ENCODE data around the gene PICALM. TPM values are rescaled to one million over a fixed set of nuclear protein-coding genes. Genes with fewer than 3 reads are reported as not detected.

Gene PICALM
- polyA plus RNA-seq, 3 donors = 62.4 to 241 (median 81.0) TPM

GRCh38 chr11:85950317-85951048, 118.4 kb downstream of the PICALM start:
- 100% methylated on average over 4 of the region's 8 CpGs for WGBS (ENCODE audit: insufficient coverage)
- H4K20me1 ChIP-seq (ENCODE audit: insufficient read depth, low read length) = peaks cover 37% of the 10 kb centered on the region
- no peaks in the 10 kb centered on the region for H3K79me2 ChIP-seq (ENCODE audit: insufficient read depth, low read length)
- H3K4me2 ChIP-seq (replicated peaks; ENCODE audit: extremely low read depth, low read length, poor library complexity, severe bottlenecking) = no peak overlapping the region
- H3K27ac ChIP-seq (ENCODE audit: low read depth in 1 of 2, low read length in 2 of 2) = no peak overlapping the region
- peaks cover 5 to 16% of the 10 kb centered on the region in 2 donors for H3K36me3 ChIP-seq (replicated peaks in 1 of 2; ENCODE audit: control insufficient read depth in 1 of 2, insufficient read depth in 2 of 2, low read length in 2 of 2)
- H3K4me3 Mint-ChIP-seq = no peak overlapping the region
- H3K36me3 Mint-ChIP-seq = peaks cover 7 to 26% of the 10 kb centered on the region in 2 donors
- H3K9me3 ChIP-seq (replicated peaks in 1 of 2; ENCODE audit: control insufficient read depth in 1 of 2, insufficient read depth in 1 of 2, low read length in 2 of 2) = peaks cover 0 to 4% of the 10 kb centered on the region in 2 donors
- H3K27me3 Mint-ChIP-seq (ENCODE audit: low read depth in 3 of 3) = peaks cover 0 to 2% (median 0%) of the 10 kb centered on the region in 3 donors
- peaks cover 62% of the 10 kb centered on the region for H3K4me1 Mint-ChIP-seq
- H3K27ac Mint-ChIP-seq = peak overlapping the region in 2 of 7 donors; percentile 22 to 40
- H3K27me3 ChIP-seq (ENCODE audit: control insufficient read depth in 2 of 2, insufficient read depth in 2 of 2, low read length in 2 of 2) = no peaks in the 10 kb centered on the region
- no peak for DNase-seq
- peaks cover 3 to 14% (median 9%) of the 10 kb centered on the region in 7 donors for H3K9me3 Mint-ChIP-seq
- intact Hi-C loops (cut with micrococcal nuclease) = no loop called here
- no peak overlapping the region for H3K4me3 ChIP-seq (replicated peaks in 1 of 3; ENCODE audit: low read depth in 2 of 3, low read length in 3 of 3)
- H3K9ac ChIP-seq (ENCODE audit: insufficient read depth, low read length, poor library complexity, severe bottlenecking) = no peak overlapping the region
- H3K4me1 ChIP-seq (ENCODE audit: control insufficient read depth in 1 of 2, insufficient read depth in 2 of 2, low read length in 2 of 2) = peaks cover 38 to 51% of the 10 kb centered on the region in 2 donors
- H2AFZ ChIP-seq (ENCODE audit: insufficient read depth, low read depth, low read length, poor library complexity, severe bottlenecking) = no peak overlapping the region
- TF ChIP-seq, protein P1, sequence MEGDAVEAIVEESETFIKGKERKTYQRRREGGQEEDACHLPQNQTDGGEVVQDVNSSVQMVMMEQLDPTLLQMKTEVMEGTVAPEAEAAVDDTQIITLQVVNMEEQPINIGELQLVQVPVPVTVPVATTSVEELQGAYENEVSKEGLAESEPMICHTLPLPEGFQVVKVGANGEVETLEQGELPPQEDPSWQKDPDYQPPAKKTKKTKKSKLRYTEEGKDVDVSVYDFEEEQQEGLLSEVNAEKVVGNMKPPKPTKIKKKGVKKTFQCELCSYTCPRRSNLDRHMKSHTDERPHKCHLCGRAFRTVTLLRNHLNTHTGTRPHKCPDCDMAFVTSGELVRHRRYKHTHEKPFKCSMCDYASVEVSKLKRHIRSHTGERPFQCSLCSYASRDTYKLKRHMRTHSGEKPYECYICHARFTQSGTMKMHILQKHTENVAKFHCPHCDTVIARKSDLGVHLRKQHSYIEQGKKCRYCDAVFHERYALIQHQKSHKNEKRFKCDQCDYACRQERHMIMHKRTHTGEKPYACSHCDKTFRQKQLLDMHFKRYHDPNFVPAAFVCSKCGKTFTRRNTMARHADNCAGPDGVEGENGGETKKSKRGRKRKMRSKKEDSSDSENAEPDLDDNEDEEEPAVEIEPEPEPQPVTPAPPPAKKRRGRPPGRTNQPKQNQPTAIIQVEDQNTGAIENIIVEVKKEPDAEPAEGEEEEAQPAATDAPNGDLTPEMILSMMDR (IDR thresholded peaks at IDR 0.05) = no peak

GRCh38 chr11:85949798-85950197, 119.1 kb downstream of the PICALM start:
- intact Hi-C loops (cut with micrococcal nuclease) = no loop called here
- Histone ChIP-seq H3K79me2 (ENCODE audit: insufficient read depth, low read length) (no peaks in the 10 kb centered on the region), H4K20me1 (ENCODE audit: insufficient read depth, low read length) (peaks cover 31% of the 10 kb centered on the region), H3K27ac (ENCODE audit: low read depth in 1 of 2, low read length in 2 of 2) (no peak overlapping the region), H3K36me3 (replicated peaks in 1 of 2; ENCODE audit: control insufficient read depth in 1 of 2, insufficient read depth in 2 of 2, low read length in 2 of 2) (peaks cover 0 to 9% of the 10 kb centered on the region in 2 donors), H3K4me2 (replicated peaks; ENCODE audit: extremely low read depth, low read length, poor library complexity, severe bottlenecking) (no peak overlapping the region), H2AFZ (ENCODE audit: insufficient read depth, low read depth, low read length, poor library complexity, severe bottlenecking) (no peak overlapping the region), H3K9me3 (replicated peaks in 1 of 2; ENCODE audit: control insufficient read depth in 1 of 2, insufficient read depth in 1 of 2, low read length in 2 of 2) (peaks cover 0 to 10% of the 10 kb centered on the region in 2 donors), H3K4me3 (replicated peaks in 1 of 3; ENCODE audit: low read depth in 2 of 3, low read length in 3 of 3) (no peak overlapping the region), H3K9ac (ENCODE audit: insufficient read depth, low read length, poor library complexity, severe bottlenecking) (no peak overlapping the region), H3K4me1 (ENCODE audit: control insufficient read depth in 1 of 2, insufficient read depth in 2 of 2, low read length in 2 of 2) (peaks cover 43 to 56% of the 10 kb centered on the region in 2 donors), H3K27me3 (ENCODE audit: control insufficient read depth in 2 of 2, insufficient read depth in 2 of 2, low read length in 2 of 2) (no peaks in the 10 kb centered on the region)
- peaks cover 5 to 18% (median 11%) of the 10 kb centered on the region in 7 donors for H3K9me3 Mint-ChIP-seq
- peaks cover 0 to 2% (median 0%) of the 10 kb centered on the region in 3 donors for H3K27me3 Mint-ChIP-seq (ENCODE audit: low read depth in 3 of 3)
- DNase-seq = no peak
- peak overlapping the region in 1 of 7 donors; percentile 40 for H3K27ac Mint-ChIP-seq
- WGBS (ENCODE audit: insufficient coverage) = no CpG with 5 or more reads among the region's 1 CpG
- TF ChIP-seq, protein P1 (IDR thresholded peaks at IDR 0.05) = no peak
- no peak overlapping the region for H3K4me3 Mint-ChIP-seq
- peaks cover 65% of the 10 kb centered on the region for H3K4me1 Mint-ChIP-seq
- H3K36me3 Mint-ChIP-seq = peaks cover 3 to 19% of the 10 kb centered on the region in 2 donors
